Neural progenitor cell (in vitro differentiated cells): ENCODE measurements around the gene PRDX3. TPM values are rescaled to one million over a fixed set of nuclear protein-coding genes. Genes with fewer than 3 reads are reported as not detected.

Experiments used
- DNase-seq: peaks from one replicate; pipeline ENCODE4 v3.0.0-alpha.2; 2016; ENCODE audit warnings: low spot score
- H2AFZ ChIP-seq: fragments of 200-600 bp; sonication (generic); replicated peaks from 2 replicates; pipeline ENCODE4 v1.6.1; 2016; ENCODE audit warnings: antibody characterized with exemption
- H3F3A ChIP-seq: fragments of 200-600 bp; sonication (generic); 2 replicates; pipeline ENCODE4 v1.6.1; 2016; ENCODE audit warnings: antibody characterized with exemption, low read depth
- H3K27ac ChIP-seq: fragments of 200-600 bp; sonication (generic); 2 replicates; pipeline ENCODE4 v1.5.1; 2016; ENCODE audit warnings: mild to moderate bottlenecking
- H3K27me3 ChIP-seq: fragments of 200-600 bp; sonication (generic); 2 replicates; pipeline ENCODE4 v1.6.1; 2016; ENCODE audit warnings: mild to moderate bottlenecking, moderate library complexity
- H3K36me3 ChIP-seq: fragments of 200-600 bp; sonication (generic); 2 replicates; pipeline ENCODE4 v1.5.1; 2016
- H3K4me1 ChIP-seq: fragments of 200-600 bp; sonication (generic); 2 replicates; pipeline ENCODE4 v1.6.1; 2016; ENCODE audit warnings: mixed run types
- H3K4me2 ChIP-seq: fragments of 200-600 bp; sonication (generic); 2 replicates; pipeline ENCODE4 v1.6.1; 2016
- H3K4me3 ChIP-seq: fragments of 200-600 bp; sonication (generic); 2 replicates; pipeline ENCODE4 v1.5.1; 2016
- H3K79me2 ChIP-seq: fragments of 200-600 bp; sonication (generic); 2 replicates; pipeline ENCODE4 v1.6.1; 2016; ENCODE audit warnings: low read depth
- H3K9ac ChIP-seq: fragments of 200-600 bp; sonication (generic); 2 replicates; pipeline ENCODE4 v1.6.1; 2016
- H3K9me3 ChIP-seq: fragments of 200-600 bp; sonication (generic); 2 replicates; pipeline ENCODE4 v1.5.1; 2016; ENCODE audit warnings: low read depth
- H4K20me1 ChIP-seq: fragments of 200-600 bp; sonication (generic); 2 replicates; pipeline ENCODE4 v1.6.1; 2016; ENCODE audit warnings: low read depth
- H3K27ac Mint-ChIP-seq: 3 replicates; pipeline ENCODE4 v1.8.0; 2021; ENCODE audit warnings: mixed read lengths
- H3K27me3 Mint-ChIP-seq: 2 replicates; pipeline ENCODE4 v1.8.0; 2022; ENCODE audit warnings: low read depth, mild to moderate bottlenecking, inconsistent platforms, moderate library complexity, mixed read lengths; ENCODE audit not compliant: insufficient read depth
- H3K36me3 Mint-ChIP-seq: 3 replicates; pipeline ENCODE4 v1.8.0; 2021; ENCODE audit warnings: mixed read lengths
- H3K4me1 Mint-ChIP-seq: 3 replicates; pipeline ENCODE4 v1.8.0; 2021; ENCODE audit warnings: mixed read lengths
- H3K4me3 Mint-ChIP-seq: 3 replicates; pipeline ENCODE4 v1.8.0; 2021; ENCODE audit warnings: mild to moderate bottlenecking, moderate library complexity, mixed read lengths
- H3K9me3 Mint-ChIP-seq: 3 replicates; pipeline ENCODE4 v1.8.0; 2020; ENCODE audit warnings: mixed read lengths
- EZH2 ChIP-seq: fragments of 200-600 bp; sonication (generic); IDR thresholded peaks from 2 replicates; pipeline ENCODE4 v1.6.1; 2017; ENCODE audit warnings: antibody characterized with exemption, mild to moderate bottlenecking, moderate library complexity
- EZH2phosphoT487 ChIP-seq: fragments of 200-600 bp; sonication (generic); IDR thresholded peaks from 2 replicates; pipeline ENCODE4 v1.6.1; 2017; ENCODE audit warnings: antibody characterized with exemption
- small RNA-seq: library from RNA; depleted of rRNA; stranded (forward); fragments of <200 nt; gene quantifications from one replicate; pipeline ENCODE3, GENCODE V24; 2015
- total RNA-seq: library from RNA; depleted of rRNA; stranded (reverse); fragments of >200 nt; gene quantifications from 2 replicates; pipeline ENCODE4 v1.2.3, GENCODE V29; 2015; ENCODE audit warnings: low replicate concordance
- TF ChIP-seq, protein P1 (sequence below): fragments of 200-600 bp; sonication (generic); IDR thresholded peaks from 2 replicates; pipeline ENCODE4 v1.5.1; 2017; ENCODE audit warnings: antibody characterized with exemption, mild to moderate bottlenecking

Gene PRDX3
- total RNA-seq, 1 donor from 2014 or later, result 405 TPM

GRCh38 chr10:119118231-119118630, 60.4 kb downstream of the PRDX3 start:
- Histone ChIP-seq H3K36me3 (peaks cover 6% of the 10 kb centered on the region), H3K4me2 (no peak overlapping the region), H3K79me2 (no peaks in the 10 kb centered on the region), H3K4me3 (no peak overlapping the region), H2AFZ (no peak overlapping the region), H3F3A (no peaks in the 10 kb centered on the region), H3K9ac (no peak overlapping the region), H3K27me3 (no peaks in the 10 kb centered on the region), H3K27ac (no peak overlapping the region), H3K9me3 (no peaks in the 10 kb centered on the region), H3K4me1 (no peaks in the 10 kb centered on the region), H4K20me1 (no peaks in the 10 kb centered on the region)
- Mint-ChIP-seq H3K27me3 (peaks cover 3% of the 10 kb centered on the region), H3K9me3 (no peaks in the 10 kb centered on the region), H3K36me3 (peaks cover 23% of the 10 kb centered on the region), H3K27ac (no peak overlapping the region), H3K4me1 (no peaks in the 10 kb centered on the region), H3K4me3 (no peak overlapping the region)
- no peak for DNase-seq
- TF ChIP-seq, protein P1, sequence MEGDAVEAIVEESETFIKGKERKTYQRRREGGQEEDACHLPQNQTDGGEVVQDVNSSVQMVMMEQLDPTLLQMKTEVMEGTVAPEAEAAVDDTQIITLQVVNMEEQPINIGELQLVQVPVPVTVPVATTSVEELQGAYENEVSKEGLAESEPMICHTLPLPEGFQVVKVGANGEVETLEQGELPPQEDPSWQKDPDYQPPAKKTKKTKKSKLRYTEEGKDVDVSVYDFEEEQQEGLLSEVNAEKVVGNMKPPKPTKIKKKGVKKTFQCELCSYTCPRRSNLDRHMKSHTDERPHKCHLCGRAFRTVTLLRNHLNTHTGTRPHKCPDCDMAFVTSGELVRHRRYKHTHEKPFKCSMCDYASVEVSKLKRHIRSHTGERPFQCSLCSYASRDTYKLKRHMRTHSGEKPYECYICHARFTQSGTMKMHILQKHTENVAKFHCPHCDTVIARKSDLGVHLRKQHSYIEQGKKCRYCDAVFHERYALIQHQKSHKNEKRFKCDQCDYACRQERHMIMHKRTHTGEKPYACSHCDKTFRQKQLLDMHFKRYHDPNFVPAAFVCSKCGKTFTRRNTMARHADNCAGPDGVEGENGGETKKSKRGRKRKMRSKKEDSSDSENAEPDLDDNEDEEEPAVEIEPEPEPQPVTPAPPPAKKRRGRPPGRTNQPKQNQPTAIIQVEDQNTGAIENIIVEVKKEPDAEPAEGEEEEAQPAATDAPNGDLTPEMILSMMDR, result no peak
- TF ChIP-seq EZH2phosphoT487 (no peak), EZH2 (no peak)

Small RNAs within 50 kb of the gene (small RNA-seq; reads per million reads assigned to genes)
- gene RN7SL749P, result not detected

Other genes starting within 250 kb of the PRDX3 start
- 10.2 and 12.4 TPM in 2 replicates for gene NANOS1, start 149.1 kb downstream of the PRDX3 start, total RNA-seq
- gene EIF3A, start 98.0 kb downstream of the PRDX3 start, total RNA-seq, result 133 and 134 TPM in 2 replicates
- 93.0 and 112 TPM in 2 replicates for gene DENND10, start 74.7 kb downstream of the PRDX3 start, total RNA-seq
- 13.2 and 16.7 TPM in 2 replicates for gene SFXN4, start 13.1 kb downstream of the PRDX3 start, total RNA-seq
- 4.3 and 6.2 TPM in 2 replicates for gene GRK5, start 28.8 kb upstream of the PRDX3 start, total RNA-seq